GM20000 (cell line): ENCODE measurements around the gene KLHL28.

Source experiments
- DNase-seq: peaks from one replicate; pipeline ENCODE4 v3.0.0; 2012; ENCODE audit warnings: low spot score
- CTCF ChIP-seq: IDR thresholded peaks from 2 replicates; pipeline ENCODE4 v1.5.1; 2012; ENCODE audit warnings: mild to moderate bottlenecking, control low read depth; ENCODE audit errors: extremely low read depth, missing control alignments

The KLHL28 gene

GRCh38 chr14:44944107-44944506, 17.6 kb downstream of the KLHL28 start:
- no peak for TF ChIP-seq CTCF
- no peak for DNase-seq

GRCh38 chr14:44942436-44942835, 19.3 kb downstream of the KLHL28 start:
- DNase-seq = no peak
- TF ChIP-seq CTCF = no peak

- no peak for TF ChIP-seq CTCF
- no peak for DNase-seq
These were observed 20.2 kb downstream of the KLHL28 start for GRCh38 chr14:44941591-44941990.

- no peak for DNase-seq
- no peak for TF ChIP-seq CTCF
These were observed 20.8 kb downstream of the KLHL28 start for GRCh38 chr14:44940944-44941343.

- DNase-seq = no peak
- TF ChIP-seq CTCF = no peak
These were observed 21.5 kb downstream of the KLHL28 start for GRCh38 chr14:44940211-44940610.

- no peak for TF ChIP-seq CTCF
- DNase-seq = no peak
These were observed 24.2 kb downstream of the KLHL28 start for GRCh38 chr14:44937547-44937946.

- TF ChIP-seq CTCF = no peak
- no peak for DNase-seq
These were observed 26.6 kb downstream of the KLHL28 start for GRCh38 chr14:44935155-44935554.
